Measurements from ENCODE around the gene LRMDA. TPM values are rescaled to one million over a fixed set of nuclear protein-coding genes. Genes with fewer than 3 reads are reported as not detected.

LRMDA gene
- total RNA-seq, 2 experiments from 2014 or later = not detected

GRCh38 chr10:75788394-75789205, 357.2 kb downstream of the LRMDA start:
- intact Hi-C loops (cut with micrococcal nuclease; ENCODE audit: unreplicated experiment) = no loop called here
- H3K27ac ChIP-seq (ENCODE audit: low read depth, low read length, poor library complexity, severe bottlenecking) = no peak overlapping the region
- no peak overlapping the region for H3K4me3 ChIP-seq (ENCODE audit: low read depth, low read length, poor library complexity, severe bottlenecking)
- H3K4me2 ChIP-seq (ENCODE audit: low read length) = no peak overlapping the region
- H3K79me2 ChIP-seq (ENCODE audit: insufficient read depth, low read depth, low read length) = no peaks in the 10 kb centered on the region
- H4K20me1 ChIP-seq (ENCODE audit: insufficient read depth, low read length) = no peaks in the 10 kb centered on the region
- no peaks in the 10 kb centered on the region for H3K9me2 ChIP-seq (ENCODE audit: insufficient read depth, low read length)
- no TSS peak for BruUV-seq (replicated peaks)
- H3K9me3 ChIP-seq (ENCODE audit: low read length) = no peaks in the 10 kb centered on the region
- ChIA-PET POLR2A (interaction anchor here (1.6 kb wide), 1 partner anchor 10 kb away, joined by 6 read pairs; no protein-coding TSS in a partner anchor), CTCF (ENCODE audit: unreplicated experiment) (no interaction called here)
- no peaks in the 10 kb centered on the region for H3K36me3 ChIP-seq (ENCODE audit: insufficient read depth, low read length)
- no peak for TF ChIP-seq CTCF (conservative IDR thresholded peaks at IDR 0.05; ENCODE audit: low read length)
- TF ChIP-seq EZH2phosphoT487 (IDR thresholded peaks at IDR 0.05; ENCODE audit: borderline replicate concordance, low read depth, low read length) = no peak
- H2AFZ ChIP-seq (ENCODE audit: low read length) = no peak overlapping the region
- H3K4me1 ChIP-seq (ENCODE audit: insufficient read depth, low read length, poor library complexity, severe bottlenecking) = no peaks in the 10 kb centered on the region
- no peak for DNase-seq (ENCODE audit: low spot score)

- H2AFZ ChIP-seq (ENCODE audit: low read length) = no peak overlapping the region
- no peaks in the 10 kb centered on the region for H3K36me3 ChIP-seq (ENCODE audit: insufficient read depth, low read length)
- TF ChIP-seq EZH2phosphoT487 (IDR thresholded peaks at IDR 0.05; ENCODE audit: borderline replicate concordance, low read depth, low read length) = no peak
- TF ChIP-seq CTCF (conservative IDR thresholded peaks at IDR 0.05; ENCODE audit: low read length) = no peak
- POLR2A ChIA-PET = interaction anchor here (1.4 kb wide), 1 partner anchor 9 kb away, joined by 5 read pairs; no protein-coding TSS in a partner anchor
- H3K9me2 ChIP-seq (ENCODE audit: insufficient read depth, low read length) = no peaks in the 10 kb centered on the region
- no peaks in the 10 kb centered on the region for H4K20me1 ChIP-seq (ENCODE audit: insufficient read depth, low read length)
- CTCF ChIA-PET (ENCODE audit: unreplicated experiment) = no interaction called here
- intact Hi-C loops (cut with micrococcal nuclease; ENCODE audit: unreplicated experiment) = no loop called here
- H3K9me3 ChIP-seq (ENCODE audit: low read length) = no peaks in the 10 kb centered on the region
- no peak overlapping the region for H3K4me3 ChIP-seq (ENCODE audit: low read depth, low read length, poor library complexity, severe bottlenecking)
- H3K4me1 ChIP-seq (ENCODE audit: insufficient read depth, low read length, poor library complexity, severe bottlenecking) = no peaks in the 10 kb centered on the region
- no peak overlapping the region for H3K4me2 ChIP-seq (ENCODE audit: low read length)
- DNase-seq (ENCODE audit: low spot score) = no peak
- H3K27ac ChIP-seq (ENCODE audit: low read depth, low read length, poor library complexity, severe bottlenecking) = no peak overlapping the region
- no peaks in the 10 kb centered on the region for H3K79me2 ChIP-seq (ENCODE audit: insufficient read depth, low read depth, low read length)
- no TSS peak for BruUV-seq (replicated peaks)
These were observed 362.4 kb downstream of the LRMDA start for GRCh38 chr10:75793848-75794247.

GRCh38 chr10:75801121-75801520, 369.7 kb downstream of the LRMDA start:
- intact Hi-C loops (cut with micrococcal nuclease; ENCODE audit: unreplicated experiment) = no loop called here
- ChIA-PET POLR2A (no interaction called here), CTCF (ENCODE audit: unreplicated experiment) (no interaction called here)
- no peaks in the 10 kb centered on the region for H3K36me3 ChIP-seq (ENCODE audit: insufficient read depth, low read length)
- no TSS peak for BruUV-seq (replicated peaks)
- TF ChIP-seq EZH2phosphoT487 (IDR thresholded peaks at IDR 0.05; ENCODE audit: borderline replicate concordance, low read depth, low read length) = no peak
- no peak for TF ChIP-seq CTCF (conservative IDR thresholded peaks at IDR 0.05; ENCODE audit: low read length)
- no peak overlapping the region for H3K27ac ChIP-seq (ENCODE audit: low read depth, low read length, poor library complexity, severe bottlenecking)
- H3K4me3 ChIP-seq (ENCODE audit: low read depth, low read length, poor library complexity, severe bottlenecking) = no peak overlapping the region
- no peak overlapping the region for H3K4me2 ChIP-seq (ENCODE audit: low read length)
- no peak for DNase-seq (ENCODE audit: low spot score)
- H3K4me1 ChIP-seq (ENCODE audit: insufficient read depth, low read length, poor library complexity, severe bottlenecking) = no peaks in the 10 kb centered on the region
- no peaks in the 10 kb centered on the region for H4K20me1 ChIP-seq (ENCODE audit: insufficient read depth, low read length)
- no peaks in the 10 kb centered on the region for H3K9me2 ChIP-seq (ENCODE audit: insufficient read depth, low read length)
- no peak overlapping the region for H2AFZ ChIP-seq (ENCODE audit: low read length)
- H3K79me2 ChIP-seq (ENCODE audit: insufficient read depth, low read depth, low read length) = no peaks in the 10 kb centered on the region
- no peaks in the 10 kb centered on the region for H3K9me3 ChIP-seq (ENCODE audit: low read length)

Data from OCI-LY7 (cell line).